ENCODE data around the gene CBFA2T2.

Gene CBFA2T2

GRCh38 chr20:33656010-33656782, 166.3 kb downstream of the CBFA2T2 start:
- DNase-seq = no peak

- DNase-seq = no peak
Measured at GRCh38 chr20:33656783-33657703, 167.1 kb downstream of the CBFA2T2 start.

- DNase-seq = no peak
Measured at GRCh38 chr20:33657704-33658095, 167.8 kb downstream of the CBFA2T2 start.

GRCh38 chr20:33658510-33658909, 168.6 kb downstream of the CBFA2T2 start:
- DNase-seq = no peak

- no peak for DNase-seq
Measured at GRCh38 chr20:33658929-33659328, 169.0 kb downstream of the CBFA2T2 start.

- DNase-seq = no peak
Measured at GRCh38 chr20:33659341-33660034, 169.6 kb downstream of the CBFA2T2 start.

GRCh38 chr20:33660035-33660684, 170.3 kb downstream of the CBFA2T2 start:
- no peak for DNase-seq

GRCh38 chr20:33660685-33661058, 170.8 kb downstream of the CBFA2T2 start:
- DNase-seq = no peak

GRCh38 chr20:33662172-33662571, 172.3 kb downstream of the CBFA2T2 start, which contains the start of gene C20orf144:
TSS of gene C20orf144 (plus strand) at chr20:33662327. CDS start at chr20:33662346, 19 bp downstream.
- DNase-seq = no peak

- DNase-seq = peak; percentile 54
Measured at GRCh38 chr20:33663161-33664084, 173.5 kb downstream of the CBFA2T2 start.

GRCh38 chr20:33664085-33664761, 174.3 kb downstream of the CBFA2T2 start:
- DNase-seq = no peak

- no peak for DNase-seq
Measured at GRCh38 chr20:33664762-33665144, 174.9 kb downstream of the CBFA2T2 start.

- peak; percentile 12 for DNase-seq
Measured at GRCh38 chr20:33666293-33667244, 176.7 kb downstream of the CBFA2T2 start, which contains the start of gene ACTL10. TSS of gene ACTL10 (plus strand) at chr20:33666943. CDS start at chr20:33667498, 555 bp downstream.

GRCh38 chr20:33667245-33667675, 177.4 kb downstream of the CBFA2T2 start:
- DNase-seq = no peak

GRCh38 chr20:33667676-33668465, 178.0 kb downstream of the CBFA2T2 start:
- peak; percentile 33 for DNase-seq

- DNase-seq = no peak
Measured at GRCh38 chr20:33668466-33669155, 178.7 kb downstream of the CBFA2T2 start.

- no peak for DNase-seq
Measured at GRCh38 chr20:33669224-33669623, 179.3 kb downstream of the CBFA2T2 start.

Data from KG1 (cell line).